OCI-LY7 (cell line): ENCODE measurements around the gene FMO4.

Experiments used
- EZH2phosphoT487 ChIP-seq: fragments of 200-600 bp; sonication (generic); IDR thresholded peaks from 2 replicates; pipeline ENCODE4 v1.6.1; 2018; ENCODE audit warnings: low read depth, borderline replicate concordance, mild to moderate bottlenecking, mixed run types, antibody characterized with exemption, low read length, moderate library complexity, mixed read lengths
- TF ChIP-seq, protein P1 (sequence below): fragments of 200-600 bp; sonication (generic); conservative IDR thresholded peaks from 2 replicates; pipeline ENCODE4 v1.5.1; 2014; ENCODE audit warnings: mild to moderate bottlenecking, antibody characterized with exemption, low read length, moderate library complexity, mixed read lengths

DNA sequence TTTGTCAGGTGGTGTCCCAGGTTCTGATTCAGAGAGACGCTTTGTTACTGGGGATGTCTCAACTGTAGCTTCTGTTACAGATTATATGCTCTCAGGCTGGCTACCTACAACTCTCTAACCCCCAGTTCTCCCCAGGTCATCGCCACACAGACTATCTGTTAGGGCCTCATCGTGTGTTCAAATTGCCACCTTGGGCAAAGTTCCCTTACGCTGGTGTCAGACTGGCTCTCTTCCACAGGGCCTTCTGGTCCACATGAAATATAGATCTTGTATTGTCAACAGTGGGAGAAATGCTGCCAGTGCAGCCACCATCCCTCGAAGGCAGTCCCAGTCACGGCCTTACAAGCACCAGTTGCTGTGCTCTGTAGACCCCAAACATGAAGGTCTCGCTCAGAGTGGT, 15.3 kb downstream of the FMO4 start:
- TF ChIP-seq, protein P1, sequence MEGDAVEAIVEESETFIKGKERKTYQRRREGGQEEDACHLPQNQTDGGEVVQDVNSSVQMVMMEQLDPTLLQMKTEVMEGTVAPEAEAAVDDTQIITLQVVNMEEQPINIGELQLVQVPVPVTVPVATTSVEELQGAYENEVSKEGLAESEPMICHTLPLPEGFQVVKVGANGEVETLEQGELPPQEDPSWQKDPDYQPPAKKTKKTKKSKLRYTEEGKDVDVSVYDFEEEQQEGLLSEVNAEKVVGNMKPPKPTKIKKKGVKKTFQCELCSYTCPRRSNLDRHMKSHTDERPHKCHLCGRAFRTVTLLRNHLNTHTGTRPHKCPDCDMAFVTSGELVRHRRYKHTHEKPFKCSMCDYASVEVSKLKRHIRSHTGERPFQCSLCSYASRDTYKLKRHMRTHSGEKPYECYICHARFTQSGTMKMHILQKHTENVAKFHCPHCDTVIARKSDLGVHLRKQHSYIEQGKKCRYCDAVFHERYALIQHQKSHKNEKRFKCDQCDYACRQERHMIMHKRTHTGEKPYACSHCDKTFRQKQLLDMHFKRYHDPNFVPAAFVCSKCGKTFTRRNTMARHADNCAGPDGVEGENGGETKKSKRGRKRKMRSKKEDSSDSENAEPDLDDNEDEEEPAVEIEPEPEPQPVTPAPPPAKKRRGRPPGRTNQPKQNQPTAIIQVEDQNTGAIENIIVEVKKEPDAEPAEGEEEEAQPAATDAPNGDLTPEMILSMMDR = no peak
- no peak for TF ChIP-seq EZH2phosphoT487
